B cell (primary cell): ENCODE measurements around the gene SLC5A2. TPM values are rescaled to one million over a fixed set of nuclear protein-coding genes. Genes with fewer than 3 reads are reported as not detected.
"Not testable (repeated sequence)": the region's sequence is repeated elsewhere in the genome, so short reads cannot be mapped to it uniquely, and the experiment has no call there.

Experiments used
- ATAC-seq: fragments of 200-7000 bp; cut with Tn5 transposase; one replicate; pipeline ENCODE4 v1.10.0; 2021; ENCODE audit warnings: low read depth, mild to moderate bottlenecking, moderate number of reproducible peaks, moderate library complexity
- CTCF ChIA-PET: fragments of 350-600 bp; sonication (Branson Sonifier 250); formaldehyde crosslinking; loops from one replicate; lab custom pipeline; 2021; ENCODE audit warnings: antibody characterized with exemption, inconsistent platforms; lab: Charles Lee
- POLR2A ChIA-PET: fragments of 350-600 bp; sonication (Branson Sonifier 250); formaldehyde crosslinking; loops from one replicate; lab custom pipeline; 2021; ENCODE audit warnings: antibody characterized with exemption; lab: Charles Lee
- DNase-seq: peaks from one replicate; pipeline ENCODE4 v3.0.0; 2013
- H2AFZ ChIP-seq: 2 replicates; pipeline ENCODE4 v1.6.1; 2012; ENCODE audit warnings: mild to moderate bottlenecking, low read depth, low read length; ENCODE audit not compliant: insufficient read depth, poor library complexity, severe bottlenecking
- H3K27ac ChIP-seq, 2 donors: 1 replicate in 1 of 2; 2 replicates in 1 of 2; pipeline ENCODE4 v1.5.1; 2012 to 2013; ENCODE audit warnings: low read length in 2 of 2, mild to moderate bottlenecking in 2 of 2, moderate library complexity in 1 of 2
- H3K27me3 ChIP-seq, 4 experiments: fragments of 200-600 bp in 1 of 4; sonication (generic) in 1 of 4; replicated peaks in 1 of 4; 1 replicate in 2 of 4; 2 replicates in 2 of 4; pipeline versions ENCODE4 v1.6.1 to v1.7.0; 2013 to 2016; ENCODE audit warnings: low read length in 3 of 4, mild to moderate bottlenecking in 2 of 4, mixed read lengths in 1 of 4, moderate library complexity in 1 of 4; ENCODE audit not compliant: insufficient read depth in 4 of 4, control insufficient read depth in 3 of 4; ENCODE audit errors: control extremely low read depth in 1 of 4
- H3K36me3 ChIP-seq, 2 experiments: replicated peaks in 1 of 2; 1 replicate in 1 of 2; 2 replicates in 1 of 2; pipeline versions ENCODE4 v1.6.1 to v1.7.1; 2013; ENCODE audit warnings: low read length in 1 of 2; ENCODE audit not compliant: insufficient read depth in 2 of 2, control insufficient read depth in 1 of 2; ENCODE audit errors: control extremely low read depth in 1 of 2, extremely low read depth in 1 of 2
- H3K4me1 ChIP-seq, 2 donors: fragments of 200-600 bp in 1 of 2; sonication (generic) in 1 of 2; 1 replicate in 1 of 2; 2 replicates in 1 of 2; pipeline versions ENCODE4 v1.5.1 to v1.6.1; 2013 to 2017; ENCODE audit warnings: low read length in 2 of 2; ENCODE audit not compliant: control insufficient read depth in 2 of 2, insufficient read depth in 2 of 2
- H3K4me2 ChIP-seq: replicated peaks from 2 replicates; pipeline ENCODE3; 2012; ENCODE audit warnings: mild to moderate bottlenecking, low read depth, low read length; ENCODE audit not compliant: poor library complexity, severe bottlenecking
- H3K4me3 ChIP-seq, 5 experiments: fragments of 200-600 bp in 1 of 5; sonication (generic) in 1 of 5; 1 replicate in 3 of 5; 2 replicates in 2 of 5; pipeline versions ENCODE4 v1.5.1 to v1.7.0; 2011 to 2016; ENCODE audit warnings: low read length in 4 of 5, mild to moderate bottlenecking in 4 of 5, low read depth in 2 of 5, control low read depth in 1 of 5, moderate library complexity in 1 of 5; ENCODE audit not compliant: insufficient read depth in 1 of 5; ENCODE audit errors: control extremely low read depth in 1 of 5, extremely low read depth in 1 of 5
- H3K79me2 ChIP-seq: fragments of 200-600 bp; sonication (generic); one replicate; pipeline ENCODE4 v1.6.0; 2016; ENCODE audit warnings: low read length; ENCODE audit not compliant: control insufficient read depth, insufficient read depth
- H3K9ac ChIP-seq: fragments of 200-600 bp; sonication (generic); 2 replicates; pipeline ENCODE4 v1.6.1; 2017; ENCODE audit warnings: mild to moderate bottlenecking, low read length, moderate library complexity
- H3K9me3 ChIP-seq, 3 donors: one replicate each; pipeline versions ENCODE4 v1.6.1 to v1.7.1; 2013; ENCODE audit warnings: low read length in 2 of 3; ENCODE audit not compliant: control insufficient read depth in 2 of 3, insufficient read depth in 1 of 3; ENCODE audit errors: control extremely low read depth in 1 of 3
- H4K20me1 ChIP-seq: 2 replicates; pipeline ENCODE4 v1.6.0; 2012; ENCODE audit warnings: mild to moderate bottlenecking, low read length; ENCODE audit not compliant: insufficient read depth, control insufficient read depth, poor library complexity, severe bottlenecking
- H3K27ac Mint-ChIP-seq: one replicate; pipeline ENCODE4 v1.8.0; 2021; ENCODE audit warnings: mixed read lengths
- H3K27me3 Mint-ChIP-seq: one replicate; pipeline ENCODE4 v1.8.0; 2021; ENCODE audit warnings: mixed read lengths
- H3K4me1 Mint-ChIP-seq: one replicate; pipeline ENCODE4 v1.8.0; 2021; ENCODE audit warnings: mixed read lengths
- H3K4me3 Mint-ChIP-seq: one replicate; pipeline ENCODE4 v1.8.0; 2021; ENCODE audit warnings: mixed read lengths
- H3K9me3 Mint-ChIP-seq: one replicate; pipeline ENCODE4 v1.8.0; 2022; ENCODE audit warnings: mixed read lengths; ENCODE audit not compliant: insufficient read depth
- EZH2 ChIP-seq: IDR thresholded peaks from 2 replicates; pipeline ENCODE4 v1.6.1; 2012; ENCODE audit warnings: borderline replicate concordance, low read depth, mild to moderate bottlenecking, moderate library complexity, low read length; ENCODE audit not compliant: insufficient read depth, poor library complexity, severe bottlenecking
- WGBS: methylation state at CpG from one replicate; pipeline ENCODE4 v1.1.5; 2013; ENCODE audit warnings: missing lambda C conversion rate; ENCODE audit not compliant: insufficient coverage; 5-methylcytosine and 5-hydroxymethylcytosine counted together
- intact Hi-C: fragments of 100-400 bp; cut with micrococcal nuclease; formaldehyde crosslinking; loops from one replicate; pipeline ENCODE4 v1.10.0; 2022
- polyA plus RNA-seq: library from polyadenylated mRNA; depleted of rRNA; stranded (reverse); fragments of >200 nt; gene quantifications from 2 replicates; pipeline ENCODE4 v1.2.3, GENCODE V29; 2012
- total RNA-seq, 2 donors: library from RNA; stranded (reverse); fragments of 120-200 nt in 1 of 2; gene quantifications; 1 replicate in 1 of 2; 2 replicates in 1 of 2; pipeline versions ENCODE4 v1.2.3 to v1.2.4, GENCODE V29; 2013 to 2022
- TF ChIP-seq, protein P1 (sequence below): fragments of 200-600 bp; IDR thresholded peaks from one replicate; pipeline ENCODE4 v1.8.0; 2022; ENCODE audit warnings: antibody characterized with exemption, mild to moderate bottlenecking

Gene SLC5A2
- total and polyA plus RNA-seq, 2 donors (not counting 1 experiment from before 2014, with no cell fraction given) = 0.67 to 0.69 TPM

- Histone ChIP-seq H3K36me3 (peaks cover 0 to 28% of the 10 kb centered on the region in 2 experiments), H3K4me2 (no peak overlapping the region), H3K9ac (no peak overlapping the region), H4K20me1 (peaks cover 9% of the 10 kb centered on the region), H2AFZ (no peak overlapping the region), H3K27me3 (no peaks in the 10 kb centered on the region), H3K4me3 (no peak overlapping the region), H3K27ac (no peak overlapping the region), H3K79me2 (peaks cover 22% of the 10 kb centered on the region), H3K9me3 (no peaks in the 10 kb centered on the region), H3K4me1 (peaks cover 11% of the 10 kb centered on the region in 2 donors)
- no peaks in the 10 kb centered on the region for H3K9me3 Mint-ChIP-seq
- H3K4me3 Mint-ChIP-seq = no peak overlapping the region
- intact Hi-C loops = no loop called here
- H3K27ac Mint-ChIP-seq = no peak overlapping the region
- peaks cover 15% of the 10 kb centered on the region for H3K4me1 Mint-ChIP-seq
- POLR2A ChIA-PET = interaction anchor here (1.1 kb wide), 1 partner anchor 11 kb away, joined by 3 read pairs; no protein-coding TSS in a partner anchor
- TF ChIP-seq EZH2 = no peak
- TF ChIP-seq, protein P1, sequence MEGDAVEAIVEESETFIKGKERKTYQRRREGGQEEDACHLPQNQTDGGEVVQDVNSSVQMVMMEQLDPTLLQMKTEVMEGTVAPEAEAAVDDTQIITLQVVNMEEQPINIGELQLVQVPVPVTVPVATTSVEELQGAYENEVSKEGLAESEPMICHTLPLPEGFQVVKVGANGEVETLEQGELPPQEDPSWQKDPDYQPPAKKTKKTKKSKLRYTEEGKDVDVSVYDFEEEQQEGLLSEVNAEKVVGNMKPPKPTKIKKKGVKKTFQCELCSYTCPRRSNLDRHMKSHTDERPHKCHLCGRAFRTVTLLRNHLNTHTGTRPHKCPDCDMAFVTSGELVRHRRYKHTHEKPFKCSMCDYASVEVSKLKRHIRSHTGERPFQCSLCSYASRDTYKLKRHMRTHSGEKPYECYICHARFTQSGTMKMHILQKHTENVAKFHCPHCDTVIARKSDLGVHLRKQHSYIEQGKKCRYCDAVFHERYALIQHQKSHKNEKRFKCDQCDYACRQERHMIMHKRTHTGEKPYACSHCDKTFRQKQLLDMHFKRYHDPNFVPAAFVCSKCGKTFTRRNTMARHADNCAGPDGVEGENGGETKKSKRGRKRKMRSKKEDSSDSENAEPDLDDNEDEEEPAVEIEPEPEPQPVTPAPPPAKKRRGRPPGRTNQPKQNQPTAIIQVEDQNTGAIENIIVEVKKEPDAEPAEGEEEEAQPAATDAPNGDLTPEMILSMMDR = no peak
- H3K27me3 Mint-ChIP-seq = no peaks in the 10 kb centered on the region
- DNase-seq = no peak
- no peak for ATAC-seq
- CTCF ChIA-PET = no interaction called here
- WGBS = no CpG with 5 or more reads among the region's 4 CpGs
Measured at GRCh38 chr16:31501966-31502348, 19.0 kb downstream of the SLC5A2 start.

DNA sequence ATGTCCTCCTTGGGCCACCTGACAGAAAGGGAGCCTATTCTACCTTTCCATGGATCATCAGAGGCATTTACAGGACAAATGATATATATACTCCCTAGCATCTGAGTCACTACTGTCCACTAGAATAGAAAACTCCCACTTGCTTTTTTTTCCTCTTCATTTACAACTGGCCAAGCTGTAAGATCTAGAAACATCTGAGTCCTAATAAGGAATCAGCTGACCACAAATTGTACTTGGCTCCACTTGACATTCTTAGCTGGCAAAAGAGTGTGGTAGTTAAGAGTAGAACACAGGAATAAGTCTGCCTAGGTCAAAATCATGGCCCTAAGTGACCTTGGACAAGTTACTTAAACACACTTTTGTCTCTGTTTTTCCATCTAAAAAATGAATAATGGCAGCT is 20.1 kb downstream of the SLC5A2 start:
- Histone ChIP-seq H2AFZ (no peak overlapping the region), H3K27me3 (no peaks in the 10 kb centered on the region), H3K36me3 (peaks cover 0 to 19% of the 10 kb centered on the region in 2 experiments), H3K79me2 (peaks cover 22% of the 10 kb centered on the region), H3K4me2 (no peak overlapping the region), H3K4me1 (peaks cover 19 to 20% of the 10 kb centered on the region in 2 donors), H3K9me3 (no peaks in the 10 kb centered on the region), H3K27ac (no peak overlapping the region), H4K20me1 (no peaks in the 10 kb centered on the region), H3K4me3 (no peak overlapping the region), H3K9ac (no peak overlapping the region)
- Mint-ChIP-seq H3K4me1 (peaks cover 22% of the 10 kb centered on the region), H3K4me3 (no peak overlapping the region), H3K27ac (no peak overlapping the region), H3K9me3 (no peaks in the 10 kb centered on the region), H3K27me3 (no peaks in the 10 kb centered on the region)
- ATAC-seq = no peak
- intact Hi-C loops = no loop called here
- POLR2A ChIA-PET = interaction anchor here (1.1 kb wide), 1 partner anchor 12 kb away, joined by 3 read pairs; no protein-coding TSS in a partner anchor
- CTCF ChIA-PET = no interaction called here
- no peak for DNase-seq
- TF ChIP-seq EZH2 = no peak
- TF ChIP-seq, protein P1 = no peak

DNA sequence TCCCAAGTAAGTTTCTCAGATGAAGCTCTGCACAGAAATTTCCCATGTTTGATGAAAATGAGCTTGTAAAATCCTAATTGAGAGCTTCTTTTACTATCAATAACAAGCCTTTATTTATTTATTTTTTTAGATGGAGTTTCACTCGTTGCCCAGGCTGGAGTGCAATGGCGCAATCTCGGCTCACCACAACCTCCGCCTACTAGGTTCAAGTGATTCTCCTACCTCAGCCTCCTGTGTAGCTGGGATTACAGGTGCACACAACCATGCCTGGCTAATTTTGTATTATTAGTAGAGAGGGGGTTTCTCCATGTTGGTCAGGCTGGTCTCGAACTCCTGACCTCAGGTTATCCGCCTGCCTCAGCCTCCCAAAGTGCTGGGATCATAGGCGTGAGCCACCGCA is 20.6 kb downstream of the SLC5A2 start:
- H3K36me3 ChIP-seq = peaks cover 0 to 14% of the 10 kb centered on the region in 2 experiments
- 93% methylated on average over 6 of the region's 8 CpGs for WGBS
- POLR2A ChIA-PET, H3K9ac ChIP-seq, H3K27me3 Mint-ChIP-seq, ATAC-seq, H3K27me3 ChIP-seq, CTCF ChIA-PET, H4K20me1 ChIP-seq, H3K9me3 ChIP-seq, H3K9me3 Mint-ChIP-seq, H3K4me3 ChIP-seq, H3K27ac ChIP-seq, intact Hi-C loops, H3K4me2 ChIP-seq, H3K4me3 Mint-ChIP-seq, DNase-seq, H3K27ac Mint-ChIP-seq, H2AFZ ChIP-seq: not testable (repeated sequence)
- peaks cover 19 to 20% of the 10 kb centered on the region in 2 donors for H3K4me1 ChIP-seq
- H3K4me1 Mint-ChIP-seq = peaks cover 27% of the 10 kb centered on the region
- peaks cover 20% of the 10 kb centered on the region for H3K79me2 ChIP-seq
